ENCODE measurements around the gene MARK4.
A peak's percentile ranks its signal among the peaks of the same experiment; 100 is the strongest.

The MARK4 gene

DNA sequence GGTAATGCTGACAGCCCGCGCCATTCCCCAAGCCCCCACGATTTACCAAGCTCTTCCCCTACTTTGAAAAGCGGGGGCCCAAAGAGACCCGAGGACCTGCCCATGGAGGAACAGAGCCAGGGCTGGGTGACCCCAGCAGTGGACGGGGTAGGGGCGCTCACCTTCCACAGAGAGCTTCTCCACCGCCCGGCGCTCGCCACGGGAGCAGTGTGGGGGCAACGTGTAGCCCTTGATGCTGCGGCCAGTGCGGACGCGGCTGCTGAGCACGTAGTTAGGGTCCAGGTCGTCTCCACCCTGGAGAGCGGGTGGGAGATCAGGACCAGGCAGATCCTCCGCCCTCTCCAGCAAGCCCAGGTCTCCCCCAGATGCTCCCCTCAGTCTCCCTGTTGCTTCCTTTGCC lies 64.2 kb downstream of the MARK4 start:
- WGBS (ENCODE audit: insufficient coverage, insufficient read length) = no CpG with 5 or more reads among the region's 21 CpGs
- no peaks in the 10 kb centered on the region for H3K4me1 ChIP-seq (ENCODE audit: control insufficient read depth, insufficient read depth, low read length)
- no peak overlapping the region; the same call in 1 of the 2 replicates for H3K4me3 ChIP-seq (ENCODE audit: low read length)
- peaks cover 5% of the 10 kb centered on the region for H3K27me3 ChIP-seq (ENCODE audit: control insufficient read depth, insufficient read depth, low read length)
- no peak for DNase-seq (ENCODE audit: low read depth, low spot score)
- no peaks in the 10 kb centered on the region for H3K36me3 ChIP-seq (ENCODE audit: control insufficient read depth, insufficient read depth, low read length)
- H3K27ac ChIP-seq (ENCODE audit: low read length) = no peak overlapping the region
- H3K9me3 ChIP-seq (ENCODE audit: control insufficient read depth, insufficient read depth, low read length) = no peaks in the 10 kb centered on the region

DNA sequence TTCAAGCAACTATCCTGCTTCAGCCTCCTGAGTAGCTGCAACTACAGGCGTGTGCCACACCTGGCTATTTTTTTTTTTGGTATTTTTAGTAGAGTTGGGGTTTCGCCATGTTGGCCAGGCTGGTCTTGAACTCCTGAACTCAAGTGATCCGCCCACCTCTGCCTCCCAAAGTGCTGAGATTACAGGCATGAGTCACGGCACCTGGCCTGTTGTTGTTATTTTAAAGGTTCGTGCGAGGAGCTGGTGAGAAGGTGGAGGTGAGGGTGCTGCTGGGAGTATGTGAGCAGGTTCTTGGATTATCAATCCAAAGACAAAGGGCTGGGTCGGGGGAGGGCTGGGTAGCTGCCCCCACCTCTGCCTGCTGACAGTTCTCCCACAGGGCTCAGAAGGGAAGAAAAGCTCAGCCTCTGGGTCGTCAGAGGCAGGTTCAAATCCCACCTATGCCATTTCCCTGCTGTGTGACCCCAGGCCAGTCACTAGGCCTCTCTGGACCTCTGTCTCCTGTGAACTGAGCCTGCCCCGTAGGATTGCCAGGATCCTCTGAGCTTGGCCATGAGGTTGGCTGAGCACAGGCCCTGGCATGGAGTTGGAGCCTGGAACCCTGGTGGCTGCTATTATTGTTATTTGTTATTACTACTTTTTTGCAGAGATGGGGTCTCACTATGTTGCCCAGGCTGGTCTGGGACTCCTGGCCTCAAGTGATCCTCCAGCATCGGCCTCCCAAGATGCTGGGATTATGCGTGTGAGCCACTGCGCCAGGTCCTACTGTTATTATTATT lies 70.1 kb downstream of the MARK4 start:
- WGBS (ENCODE audit: insufficient coverage, insufficient read length) = no CpG with 5 or more reads among the region's 12 CpGs
- no peak overlapping the region for H3K27ac ChIP-seq (ENCODE audit: low read length)

DNA sequence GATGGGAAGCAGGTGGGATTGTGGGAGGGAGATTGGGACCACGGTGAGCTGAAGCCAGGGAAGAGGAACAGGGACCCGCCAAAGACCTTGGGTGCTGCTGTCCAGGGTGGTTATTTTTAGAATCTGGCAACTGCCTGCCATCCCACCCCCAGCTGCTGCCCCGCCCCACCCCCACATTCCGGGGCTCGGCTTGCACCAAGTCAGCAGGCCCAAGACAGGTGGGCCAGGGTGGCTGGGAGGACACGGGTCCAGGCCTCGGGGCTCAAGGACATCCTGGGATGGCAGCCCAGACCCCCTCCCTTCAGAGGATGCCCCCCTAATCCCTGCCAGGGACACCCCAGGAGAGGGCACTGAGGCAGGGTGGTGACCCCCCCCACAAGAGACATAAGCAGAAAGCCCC lies 70.8 kb downstream of the MARK4 start:
- H3K4me1 ChIP-seq (ENCODE audit: control insufficient read depth, insufficient read depth, low read length) = peaks cover 8% of the 10 kb centered on the region; the same call in 1 of the 2 replicates
- no peaks in the 10 kb centered on the region for H3K27me3 ChIP-seq (ENCODE audit: control insufficient read depth, insufficient read depth, low read length)
- no peak overlapping the region; the same call in 1 of the 2 replicates for H3K4me3 ChIP-seq (ENCODE audit: low read length)
- H3K27ac ChIP-seq (ENCODE audit: low read length) = no peak overlapping the region
- H3K9me3 ChIP-seq (ENCODE audit: control insufficient read depth, insufficient read depth, low read length) = no peaks in the 10 kb centered on the region
- WGBS (ENCODE audit: insufficient coverage, insufficient read length) = no CpG with 5 or more reads among the region's 7 CpGs
- H3K36me3 ChIP-seq (ENCODE audit: control insufficient read depth, insufficient read depth, low read length) = no peaks in the 10 kb centered on the region
- no peak for DNase-seq (ENCODE audit: low read depth, low spot score)

More for the DNA sequence above, 70.1 kb downstream of the MARK4 start:
- no peak for DNase-seq (ENCODE audit: low read depth, low spot score)
- Histone ChIP-seq H3K36me3 (ENCODE audit: control insufficient read depth, insufficient read depth, low read length) (no peaks in the 10 kb centered on the region), H3K4me1 (ENCODE audit: control insufficient read depth, insufficient read depth, low read length) (peaks cover 8% of the 10 kb centered on the region; the same call in 1 of the 2 replicates), H3K27me3 (ENCODE audit: control insufficient read depth, insufficient read depth, low read length) (no peaks in the 10 kb centered on the region), H3K9me3 (ENCODE audit: control insufficient read depth, insufficient read depth, low read length) (no peaks in the 10 kb centered on the region), H3K4me3 (ENCODE audit: low read length) (no peak overlapping the region)

DNA sequence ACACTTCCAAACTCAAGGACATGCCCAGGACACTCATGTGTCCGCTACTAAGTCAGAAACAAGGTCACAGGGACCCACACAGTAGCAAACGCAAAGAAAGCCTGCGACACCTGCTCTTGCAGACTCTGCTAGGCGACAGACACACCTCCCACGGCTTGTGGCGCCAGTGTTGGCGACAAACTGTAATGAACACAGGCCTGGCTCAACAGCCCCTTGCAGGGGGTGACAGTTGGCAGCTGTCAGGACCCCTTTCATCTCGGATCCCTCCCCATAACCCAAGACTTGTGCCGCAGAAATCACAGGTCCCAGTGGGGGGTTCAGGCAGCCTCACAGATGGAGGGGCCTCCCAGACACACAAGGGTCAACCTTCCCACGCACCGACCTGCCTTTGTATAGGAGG lies 71.2 kb downstream of the MARK4 start:
- Histone ChIP-seq H3K27ac (ENCODE audit: low read length) (no peak overlapping the region), H3K4me3 (ENCODE audit: low read length) (no peak overlapping the region), H3K27me3 (ENCODE audit: control insufficient read depth, insufficient read depth, low read length) (no peaks in the 10 kb centered on the region), H3K4me1 (ENCODE audit: control insufficient read depth, insufficient read depth, low read length) (peaks cover 8% of the 10 kb centered on the region; the same call in 1 of the 2 replicates), H3K9me3 (ENCODE audit: control insufficient read depth, insufficient read depth, low read length) (no peaks in the 10 kb centered on the region), H3K36me3 (ENCODE audit: control insufficient read depth, insufficient read depth, low read length) (no peaks in the 10 kb centered on the region)
- DNase-seq (ENCODE audit: low read depth, low spot score) = no peak
- WGBS (ENCODE audit: insufficient coverage, insufficient read length) = no CpG with 5 or more reads among the region's 11 CpGs

DNA sequence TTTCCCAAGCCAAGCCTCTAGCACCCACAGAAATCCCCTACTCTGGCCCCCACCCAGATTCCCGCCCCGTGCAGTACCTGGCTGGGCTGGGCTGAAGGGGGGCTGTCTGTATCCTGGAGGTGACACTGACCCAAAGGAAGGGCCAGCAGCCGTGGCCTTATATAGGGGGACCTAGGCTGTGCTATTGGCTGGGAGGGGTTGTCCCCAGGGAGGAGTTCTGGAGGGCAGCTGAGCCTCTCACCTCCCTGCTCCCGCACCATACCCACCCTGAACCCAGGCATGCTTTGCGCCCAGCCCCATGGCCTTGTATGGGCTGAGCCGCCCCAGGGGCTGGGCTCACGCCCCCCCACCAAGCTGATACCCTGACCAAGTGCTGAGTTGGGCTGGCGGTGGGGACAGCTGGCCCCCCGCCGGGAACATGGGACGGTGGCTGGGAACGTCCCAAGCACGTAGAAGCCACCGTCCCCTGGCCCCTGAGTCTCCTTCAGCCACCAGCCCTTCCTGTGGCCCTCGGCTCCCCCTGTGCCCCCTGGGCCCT lies 71.7 kb downstream of the MARK4 start, which contains the start of gene CKM:
CKM (minus strand) TSS at position 132 of the 538 bp plus-strand sequence. CDS start 3,162 bp downstream, outside the sequence.
- H3K27ac ChIP-seq (ENCODE audit: low read length) = no peak within 1 kb of the TSS
- H3K27me3 ChIP-seq (ENCODE audit: control insufficient read depth, insufficient read depth, low read length) = no peaks in the 10 kb centered on the region
- no peak for DNase-seq (ENCODE audit: low read depth, low spot score)
- WGBS (ENCODE audit: insufficient coverage, insufficient read length) = no CpG with 5 or more reads among the region's 15 CpGs
- H3K36me3 ChIP-seq (ENCODE audit: control insufficient read depth, insufficient read depth, low read length) = no peaks in the 10 kb centered on the region
- H3K4me3 ChIP-seq (ENCODE audit: low read length) = peak within 1 kb of the TSS; percentile 24
- no peaks in the 10 kb centered on the region for H3K9me3 ChIP-seq (ENCODE audit: control insufficient read depth, insufficient read depth, low read length)
- peaks cover 8% of the 10 kb centered on the region; the same call in 1 of the 2 replicates for H3K4me1 ChIP-seq (ENCODE audit: control insufficient read depth, insufficient read depth, low read length)

DNA sequence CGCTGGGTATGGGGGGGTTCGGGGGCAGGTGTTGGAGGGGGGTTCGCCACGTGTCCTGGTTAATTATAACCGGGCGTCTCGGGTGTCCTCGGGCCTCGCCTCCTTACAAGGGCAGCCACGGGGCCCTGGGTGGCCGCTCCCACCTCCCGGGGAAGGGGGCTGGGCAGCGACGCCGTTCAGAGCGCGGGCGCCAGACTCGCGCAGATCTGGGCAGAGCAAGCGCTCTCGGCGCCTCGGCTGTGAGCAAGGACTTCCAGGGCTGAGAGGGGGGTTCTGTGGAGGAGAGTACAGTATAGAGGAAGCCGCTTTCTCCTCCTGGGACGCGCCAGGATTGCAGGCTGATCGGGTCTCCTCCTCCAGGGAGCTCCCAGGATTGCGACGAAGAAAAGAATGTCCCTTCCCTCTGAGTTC lies 72.6 kb downstream of the MARK4 start:
- no peak for DNase-seq (ENCODE audit: low read depth, low spot score)
- WGBS (ENCODE audit: insufficient coverage, insufficient read length) = no CpG with 5 or more reads among the region's 30 CpGs
- H3K4me1 ChIP-seq (ENCODE audit: control insufficient read depth, insufficient read depth, low read length) = peaks cover 8% of the 10 kb centered on the region; the same call in 1 of the 2 replicates
- H3K27ac ChIP-seq (ENCODE audit: low read length) = no peak overlapping the region
- H3K27me3 ChIP-seq (ENCODE audit: control insufficient read depth, insufficient read depth, low read length) = no peaks in the 10 kb centered on the region
- no peaks in the 10 kb centered on the region for H3K36me3 ChIP-seq (ENCODE audit: control insufficient read depth, insufficient read depth, low read length)
- no peaks in the 10 kb centered on the region for H3K9me3 ChIP-seq (ENCODE audit: control insufficient read depth, insufficient read depth, low read length)
- H3K4me3 ChIP-seq (ENCODE audit: low read length) = peak overlapping the region; percentile 24; the same call in 1 of the 2 replicates

DNA sequence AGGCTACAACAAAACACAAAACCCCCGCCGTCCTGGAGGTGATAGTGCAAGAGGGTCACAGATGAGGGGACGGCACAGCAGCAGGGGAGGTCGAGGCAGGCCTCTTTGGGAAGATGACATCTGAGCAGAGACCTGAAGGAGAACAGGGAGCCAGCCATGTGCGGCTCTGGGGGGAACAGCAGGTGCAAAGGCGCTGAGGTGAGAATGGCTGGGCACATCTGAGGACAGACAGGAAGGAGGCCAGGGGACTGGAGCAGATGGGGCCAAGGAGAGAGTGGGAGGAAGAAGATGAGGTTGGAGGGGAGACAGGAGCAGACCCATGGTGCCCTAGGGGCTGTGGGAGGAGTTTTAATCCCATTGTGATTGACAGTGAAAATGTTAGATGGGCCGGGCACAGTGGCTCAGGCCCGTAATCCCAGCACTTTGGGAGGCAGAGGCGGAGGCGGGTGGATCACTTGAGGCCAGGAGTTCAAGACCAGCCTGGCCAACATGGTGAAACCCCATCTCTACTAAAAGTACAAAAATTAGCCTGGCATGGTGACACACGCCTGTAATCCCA lies 73.4 kb downstream of the MARK4 start:
- H3K36me3 ChIP-seq (ENCODE audit: control insufficient read depth, insufficient read depth, low read length) = no peaks in the 10 kb centered on the region
- H3K4me3 ChIP-seq (ENCODE audit: low read length) = no peak overlapping the region
- H3K27me3 ChIP-seq (ENCODE audit: control insufficient read depth, insufficient read depth, low read length) = no peaks in the 10 kb centered on the region
- no peak overlapping the region for H3K27ac ChIP-seq (ENCODE audit: low read length)
- no peak for DNase-seq (ENCODE audit: low read depth, low spot score)
- H3K4me1 ChIP-seq (ENCODE audit: control insufficient read depth, insufficient read depth, low read length) = peaks cover 8% of the 10 kb centered on the region; the same call in 1 of the 2 replicates
- no peaks in the 10 kb centered on the region for H3K9me3 ChIP-seq (ENCODE audit: control insufficient read depth, insufficient read depth, low read length)
- WGBS (ENCODE audit: insufficient coverage, insufficient read length) = no CpG with 5 or more reads among the region's 11 CpGs

DNA sequence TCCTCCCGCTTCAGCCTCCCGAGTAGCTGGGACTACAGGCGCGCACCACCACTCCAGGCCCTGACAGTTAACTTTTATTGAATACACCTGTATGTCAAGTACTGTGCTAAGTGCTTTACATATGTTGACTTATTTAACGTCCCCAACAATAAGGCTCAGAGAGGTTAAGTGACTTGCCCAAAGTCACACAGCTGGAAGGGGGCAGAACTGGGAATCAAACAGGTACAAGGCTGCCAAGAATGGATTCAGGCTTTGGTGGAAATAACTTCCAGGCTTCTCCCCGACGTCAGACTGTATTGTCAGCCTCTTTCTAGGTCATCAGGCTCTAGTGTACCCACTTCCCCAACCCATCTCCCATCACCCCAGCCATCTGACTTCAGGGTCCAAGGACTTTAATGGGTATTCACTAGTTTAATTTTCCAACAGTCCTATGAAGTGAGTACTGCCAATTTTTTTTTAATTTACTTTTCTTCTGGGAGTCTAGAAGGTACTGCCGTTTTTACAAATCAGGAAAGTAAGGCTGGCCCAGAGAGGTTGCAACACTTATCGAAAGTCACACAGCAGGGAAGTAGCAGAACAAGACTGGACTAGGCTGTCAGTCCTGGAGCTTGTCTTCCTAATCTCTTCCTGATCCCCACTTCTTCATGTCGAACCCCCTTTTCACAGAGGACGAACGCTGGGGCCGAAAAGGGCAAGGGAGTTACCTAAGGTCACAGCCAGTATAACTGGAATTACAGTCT lies 76.5 kb downstream of the MARK4 start:
- no peak overlapping the region for H3K27ac ChIP-seq (ENCODE audit: low read length)
- no peak for DNase-seq (ENCODE audit: low read depth, low spot score)
- H3K27me3 ChIP-seq (ENCODE audit: control insufficient read depth, insufficient read depth, low read length) = no peaks in the 10 kb centered on the region
- no peak overlapping the region for H3K4me3 ChIP-seq (ENCODE audit: low read length)
- peaks cover 8% of the 10 kb centered on the region; the same call in 1 of the 2 replicates for H3K4me1 ChIP-seq (ENCODE audit: control insufficient read depth, insufficient read depth, low read length)
- no peaks in the 10 kb centered on the region for H3K36me3 ChIP-seq (ENCODE audit: control insufficient read depth, insufficient read depth, low read length)
- WGBS (ENCODE audit: insufficient coverage, insufficient read length) = no CpG with 5 or more reads among the region's 13 CpGs
- H3K9me3 ChIP-seq (ENCODE audit: control insufficient read depth, insufficient read depth, low read length) = no peaks in the 10 kb centered on the region

DNA sequence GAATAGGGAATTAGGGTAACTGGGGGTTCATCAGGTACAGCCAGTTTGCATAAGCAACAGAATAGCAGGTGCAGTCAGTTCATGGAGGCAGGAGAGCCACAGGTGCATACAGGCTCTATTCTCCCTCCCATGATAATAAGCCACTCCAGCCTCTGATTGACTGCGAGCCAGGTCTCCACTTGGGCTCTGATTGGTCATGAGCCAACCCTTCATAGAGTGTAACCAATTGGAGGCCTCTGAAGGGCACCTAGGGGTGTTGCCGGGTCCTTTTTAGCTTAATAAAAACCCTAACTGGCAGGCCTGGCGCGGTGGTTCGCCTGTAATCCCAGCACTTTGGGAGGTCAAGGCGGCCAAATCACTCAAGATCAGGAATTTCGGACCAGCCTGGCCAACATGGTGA lies 80.3 kb downstream of the MARK4 start:
- no peak for DNase-seq (ENCODE audit: low read depth, low spot score)
- no CpG with 5 or more reads among the region's 7 CpGs for WGBS (ENCODE audit: insufficient coverage, insufficient read length)
- H3K27ac ChIP-seq (ENCODE audit: low read length) = no peak overlapping the region
- no peaks in the 10 kb centered on the region for H3K36me3 ChIP-seq (ENCODE audit: control insufficient read depth, insufficient read depth, low read length)
- H3K27me3 ChIP-seq (ENCODE audit: control insufficient read depth, insufficient read depth, low read length) = no peaks in the 10 kb centered on the region
- H3K4me1 ChIP-seq (ENCODE audit: control insufficient read depth, insufficient read depth, low read length) = no peaks in the 10 kb centered on the region
- no peaks in the 10 kb centered on the region for H3K9me3 ChIP-seq (ENCODE audit: control insufficient read depth, insufficient read depth, low read length)
- H3K4me3 ChIP-seq (ENCODE audit: low read length) = no peak overlapping the region

DNA sequence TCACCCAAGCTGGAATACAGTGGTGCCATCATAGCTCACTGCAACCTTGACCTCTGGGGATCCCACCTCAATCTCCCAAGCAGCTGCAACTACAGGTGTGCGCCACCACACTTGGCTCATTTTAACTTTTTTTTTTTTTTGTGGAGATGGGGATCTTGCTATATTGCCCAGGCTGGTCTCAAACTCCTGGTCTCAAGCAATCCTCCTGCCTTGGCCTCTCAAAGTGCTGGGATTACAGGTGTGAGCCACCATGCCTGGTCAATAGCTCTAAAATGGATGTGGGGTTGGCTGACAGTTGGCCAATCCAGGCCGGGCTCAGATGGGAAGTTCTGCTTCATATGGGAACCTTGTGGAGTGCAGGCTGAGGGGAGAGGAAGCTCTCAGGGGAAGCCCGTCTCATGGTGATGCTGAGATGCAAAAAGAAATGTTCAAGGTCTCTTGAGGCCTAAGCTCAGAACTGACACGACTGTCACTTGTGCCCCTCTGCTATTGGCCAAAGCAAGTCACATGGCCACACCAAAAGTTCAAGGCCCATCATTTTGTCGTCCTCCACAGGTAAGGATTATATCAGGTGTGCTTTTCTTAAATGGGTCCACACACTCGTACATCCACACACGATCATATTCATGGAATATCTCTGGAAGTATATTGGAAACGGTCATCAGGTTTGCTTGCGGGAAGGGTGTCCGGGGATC lies 82.7 kb downstream of the MARK4 start:
- Histone ChIP-seq H3K27me3 (ENCODE audit: control insufficient read depth, insufficient read depth, low read length) (no peaks in the 10 kb centered on the region), H3K27ac (ENCODE audit: low read length) (no peak overlapping the region), H3K4me1 (ENCODE audit: control insufficient read depth, insufficient read depth, low read length) (no peaks in the 10 kb centered on the region), H3K4me3 (ENCODE audit: low read length) (no peak overlapping the region), H3K9me3 (ENCODE audit: control insufficient read depth, insufficient read depth, low read length) (no peaks in the 10 kb centered on the region), H3K36me3 (ENCODE audit: control insufficient read depth, insufficient read depth, low read length) (no peaks in the 10 kb centered on the region)
- DNase-seq (ENCODE audit: low read depth, low spot score) = no peak
- no CpG with 5 or more reads among the region's 10 CpGs for WGBS (ENCODE audit: insufficient coverage, insufficient read length)
